HG02763 (cell line): ENCODE results near the gene CFAP141.
A peak's percentile ranks its signal among the peaks of the same experiment; 100 is the strongest.

Experiments
- ATAC-seq: cut with Tn5 transposase; IDR thresholded peaks from one replicate; pipeline ENCODE4 v1.9.1; 2021; ENCODE audit warnings: mild to moderate bottlenecking, moderate library complexity; ENCODE audit not compliant: unreplicated experiment

CFAP141 gene

DNA sequence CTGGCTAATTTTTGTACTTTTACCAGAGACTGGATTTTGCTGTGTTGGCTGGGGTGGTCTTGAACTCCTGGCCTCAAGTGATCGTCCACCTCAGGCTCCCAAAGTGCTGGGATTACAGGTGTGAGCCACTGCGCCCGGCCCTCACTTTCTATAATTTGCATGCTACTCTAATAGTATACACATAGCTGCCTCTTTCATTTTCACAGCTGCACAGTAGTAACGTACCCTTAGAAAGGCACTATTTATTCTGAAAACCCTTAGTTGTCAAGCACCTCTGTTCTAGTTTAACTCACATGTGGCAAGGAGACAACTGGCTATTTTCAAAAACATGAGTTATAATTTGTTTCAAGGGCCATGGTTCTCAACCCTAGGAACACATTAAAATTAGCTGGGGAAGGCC lies 31.5 kb downstream of the CFAP141 start:
- ATAC-seq: no peak

DNA sequence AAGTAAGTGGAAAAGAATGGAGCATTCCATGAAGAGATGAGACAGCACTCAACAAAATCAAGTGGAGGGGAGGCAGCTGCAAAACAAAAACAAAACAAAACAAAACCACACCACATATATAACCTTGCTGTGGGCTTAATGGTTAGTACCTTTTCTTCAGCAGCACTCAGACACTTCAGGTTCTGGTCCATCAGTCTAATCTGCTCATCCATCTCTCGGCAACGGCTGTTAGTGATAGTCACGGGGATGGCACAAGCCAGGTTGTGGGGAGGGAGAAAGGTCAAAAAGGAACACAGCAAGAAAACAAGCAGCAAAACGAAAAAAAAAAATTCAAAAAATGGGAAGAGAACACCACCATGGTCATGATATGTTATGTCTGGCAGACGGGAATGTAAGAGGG lies 34.3 kb downstream of the CFAP141 start:
- ATAC-seq: no peak

DNA sequence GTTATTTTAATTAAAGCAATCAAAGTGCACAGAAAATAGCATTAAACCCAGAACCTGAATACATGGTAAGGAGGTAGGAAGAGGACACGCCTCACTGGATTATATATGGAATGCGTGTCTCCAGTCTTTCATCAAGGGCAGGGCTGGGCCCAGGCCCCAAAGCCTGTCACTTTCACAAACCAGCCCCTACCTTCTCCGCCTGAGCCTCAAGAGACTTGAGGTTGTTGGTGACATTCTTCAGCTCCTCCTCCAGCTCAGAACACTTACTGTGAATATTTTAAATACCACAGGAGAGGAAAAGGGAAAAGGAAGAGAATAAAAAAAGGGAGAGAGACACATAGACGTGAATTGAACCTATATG lies 34.9 kb downstream of the CFAP141 start:
- ATAC-seq: no peak

DNA sequence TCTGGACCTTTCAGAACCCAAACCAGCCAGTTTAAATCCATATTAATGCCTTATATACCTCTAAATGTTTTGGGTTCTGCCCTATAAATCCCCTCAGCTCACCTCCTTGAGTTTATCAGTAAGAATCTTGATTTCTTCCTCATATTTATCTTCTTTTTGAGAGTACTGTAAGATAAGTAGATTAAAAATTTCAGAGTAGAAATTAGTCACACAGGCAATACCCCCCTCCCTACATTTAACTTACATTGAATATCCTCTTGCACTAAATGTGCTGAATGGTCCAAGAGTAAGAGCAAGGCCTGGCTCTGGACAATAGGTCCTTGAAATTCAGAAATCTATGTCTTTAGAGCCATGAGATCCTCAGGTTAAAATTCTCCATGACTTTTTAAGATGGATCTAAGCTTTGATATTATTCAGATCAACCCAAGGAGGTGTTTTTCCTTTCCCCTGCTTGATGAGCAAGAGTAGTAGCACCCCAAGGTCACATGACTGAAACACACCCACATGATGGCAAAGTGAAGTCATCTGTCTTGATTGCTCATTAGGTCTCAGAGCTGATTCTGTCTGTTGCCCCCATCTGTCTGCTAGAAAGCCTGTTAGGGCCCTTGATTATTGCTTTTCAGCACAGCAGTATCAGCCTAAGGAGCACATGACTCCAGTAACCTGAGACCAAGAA lies 35.4 kb downstream of the CFAP141 start:
- no peak for ATAC-seq

DNA sequence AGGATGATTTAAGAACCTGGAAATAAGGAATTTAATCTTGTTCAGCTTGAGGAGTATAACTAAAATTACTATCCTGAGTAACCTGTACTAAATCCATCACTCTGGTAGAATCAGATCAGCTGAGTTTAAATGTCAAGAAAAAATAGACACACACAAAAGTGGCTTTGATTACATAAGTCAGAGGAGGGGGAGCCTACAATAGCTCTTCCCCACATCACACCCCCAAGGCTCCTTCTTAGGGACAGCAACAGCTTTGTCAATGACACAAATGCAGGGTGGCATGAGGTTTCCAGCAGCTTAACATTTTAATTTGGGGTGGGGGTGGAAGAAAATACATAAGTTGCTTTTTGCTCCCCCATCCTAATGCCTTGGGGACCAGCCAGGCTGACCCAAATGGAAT lies 38.7 kb downstream of the CFAP141 start:
- ATAC-seq: no peak

DNA sequence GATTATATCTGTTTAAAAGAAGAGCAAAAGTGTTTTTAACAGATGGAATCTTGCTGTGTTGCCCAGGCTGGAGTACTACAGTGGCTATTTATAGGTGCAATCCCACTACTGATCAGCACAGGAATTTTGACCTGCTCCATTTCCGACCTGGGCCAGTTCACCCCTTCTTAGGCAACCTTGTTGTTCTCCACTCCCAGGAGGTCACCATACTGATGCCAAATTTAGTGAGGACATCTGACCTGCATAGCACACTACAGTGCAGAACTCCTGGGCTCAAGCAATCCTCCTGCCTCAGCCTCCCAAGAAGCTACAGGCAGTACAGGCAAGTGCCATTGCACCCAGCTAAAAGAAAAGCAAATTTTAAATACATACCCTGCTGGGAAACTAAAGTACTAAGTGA lies 39.9 kb downstream of the CFAP141 start:
- ATAC-seq: no peak

DNA sequence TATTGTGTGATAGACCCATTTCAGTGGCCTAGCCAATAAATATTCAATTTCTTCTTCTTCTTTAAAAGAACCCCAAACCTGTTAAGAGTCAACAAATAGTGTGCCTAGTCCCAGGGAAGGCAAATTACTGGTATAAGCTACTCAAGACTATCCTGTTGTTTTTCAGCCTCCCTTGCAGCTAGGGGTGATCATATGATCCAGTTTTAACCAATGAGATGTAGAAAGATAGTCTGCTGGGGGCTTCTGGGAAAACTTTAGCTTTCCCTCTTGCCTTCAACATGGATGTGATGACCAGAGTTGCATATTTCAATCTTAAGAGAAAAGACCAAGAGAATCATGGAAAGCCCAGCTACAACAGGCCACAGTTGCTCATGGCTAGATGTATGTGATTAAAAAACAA lies 46.6 kb downstream of the CFAP141 start:
- ATAC-seq: no peak

DNA sequence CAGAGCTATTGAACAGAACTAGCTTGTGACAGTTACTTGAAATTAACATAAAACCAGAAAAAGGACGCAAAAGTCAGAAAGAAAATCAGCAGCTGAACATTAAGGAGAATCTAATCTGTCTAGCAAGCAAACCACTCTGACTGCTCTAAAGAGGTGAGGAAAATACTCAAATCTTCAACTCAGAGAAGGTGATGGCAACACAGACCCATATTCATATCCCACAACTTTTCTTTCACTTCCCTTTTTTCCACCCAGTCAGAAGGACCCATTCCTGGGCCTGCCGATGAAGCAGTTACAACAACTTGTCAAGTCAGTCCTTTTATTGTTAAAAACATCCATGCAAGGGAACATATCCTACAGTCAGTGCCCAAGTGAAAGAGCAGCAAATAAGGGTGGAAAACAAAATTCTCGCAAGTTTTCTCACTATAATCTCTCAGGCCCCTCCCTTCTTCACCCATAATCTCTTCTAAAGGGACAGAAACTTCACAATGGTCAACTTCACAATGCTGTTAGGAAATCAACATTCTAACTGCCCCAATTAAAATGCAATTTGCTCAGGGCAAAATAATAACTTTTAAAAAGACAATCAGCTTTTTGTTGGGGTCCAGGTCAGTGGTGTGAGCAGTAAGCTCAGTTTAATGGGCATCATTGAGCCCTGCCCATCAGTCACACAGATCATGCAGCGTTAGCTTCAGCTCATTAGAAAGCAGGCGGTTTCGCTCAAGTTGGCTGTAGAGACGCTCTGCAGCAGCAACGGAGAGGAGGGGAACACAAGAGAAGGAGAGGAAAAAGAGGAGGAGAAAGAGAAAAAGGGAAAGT lies 47.6 kb downstream of the CFAP141 start:
- no peak for ATAC-seq

DNA sequence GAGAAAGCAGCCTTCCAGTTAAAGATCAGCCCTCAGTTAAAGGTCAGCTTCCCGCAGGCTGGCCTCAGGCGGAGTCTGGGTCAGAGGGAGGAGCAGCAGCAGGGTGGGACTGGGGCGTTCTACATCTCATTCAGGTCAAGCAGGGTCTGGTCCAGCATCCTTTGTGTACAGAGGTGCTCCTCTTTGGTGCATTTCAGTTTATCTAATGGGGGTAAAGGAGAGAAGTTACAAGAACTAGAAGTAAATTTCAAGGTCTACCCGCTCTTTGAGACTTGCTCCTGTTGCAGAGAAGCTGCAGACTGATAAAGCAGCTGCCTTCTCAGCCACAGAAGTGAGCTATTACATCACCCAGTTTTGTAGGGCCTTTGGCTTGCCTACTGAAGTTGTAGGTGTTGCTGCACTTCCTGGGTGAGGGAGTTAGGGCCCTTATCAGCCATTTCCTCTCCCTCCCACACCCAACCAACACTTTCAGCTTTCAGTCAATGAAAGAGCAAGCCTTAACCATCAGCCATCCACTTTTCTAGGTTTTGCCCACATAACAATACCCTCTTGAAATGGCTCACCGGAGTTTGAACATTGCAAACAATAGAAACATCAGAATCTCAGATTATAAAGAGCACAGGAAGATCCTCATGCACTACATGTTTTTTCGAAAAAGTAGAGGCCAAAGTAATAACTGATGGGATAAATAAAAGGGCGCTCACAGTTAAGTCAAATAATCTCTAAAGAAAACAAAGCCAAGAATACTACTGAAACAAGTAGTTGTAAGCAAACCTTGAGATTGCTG lies 48.4 kb downstream of the CFAP141 start:
- ATAC-seq: peak; percentile 66

DNA sequence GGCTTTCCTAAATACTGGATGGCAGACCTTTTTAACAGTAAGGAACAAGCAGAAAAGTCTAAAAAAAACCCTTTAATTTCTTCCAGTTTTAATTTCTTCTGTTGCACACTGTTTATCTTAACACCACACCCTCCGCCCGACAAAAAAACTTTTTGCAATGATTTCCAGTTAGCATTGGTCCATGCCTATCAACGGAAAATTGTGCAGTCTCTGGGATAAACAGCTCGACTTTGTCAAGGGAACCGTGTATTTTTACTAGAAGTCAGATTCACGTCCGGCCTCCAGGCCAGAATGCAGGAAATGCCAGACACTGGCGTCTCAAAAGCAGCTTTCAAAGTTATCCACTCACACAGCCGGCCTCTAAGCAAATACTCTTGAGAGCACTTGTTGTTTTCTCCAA lies 50.9 kb downstream of the CFAP141 start:
- no peak for ATAC-seq

DNA sequence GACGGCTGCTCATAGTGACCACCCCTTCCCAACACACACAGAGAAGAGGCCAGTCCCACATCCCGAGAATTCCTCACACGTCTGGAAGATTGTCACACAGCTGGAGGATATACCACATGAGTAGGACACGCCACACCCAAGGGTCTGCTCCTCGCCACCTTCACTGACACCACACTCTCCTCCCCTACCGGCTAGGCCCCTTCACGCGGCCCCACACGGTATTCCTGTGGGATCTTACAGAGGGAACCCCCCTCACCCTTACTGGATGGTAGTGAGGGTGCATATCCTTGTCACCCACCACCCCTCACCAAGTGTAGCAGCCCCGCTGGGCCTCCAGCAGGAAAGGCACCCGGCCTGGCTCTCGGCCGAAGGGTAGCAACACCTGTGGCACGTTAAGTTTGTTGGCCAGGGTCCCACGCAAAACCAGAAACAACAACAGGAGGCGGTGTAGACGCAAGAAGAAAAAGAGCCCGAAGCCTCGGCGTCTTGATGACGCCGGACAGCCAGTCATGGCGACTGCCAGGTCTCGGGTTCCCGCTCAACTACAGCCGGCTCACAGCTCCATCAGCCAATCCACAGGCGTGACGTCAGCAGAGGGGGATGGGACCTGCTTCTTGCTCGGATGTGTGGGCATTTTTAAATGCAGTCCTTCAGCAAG lies 51.5 kb downstream of the CFAP141 start, which contains the start of gene NUP210L:
Gene NUP210L, minus strand, starts transcription at position 540 of the 658 bp plus-strand sequence.
- ATAC-seq: no peak

DNA sequence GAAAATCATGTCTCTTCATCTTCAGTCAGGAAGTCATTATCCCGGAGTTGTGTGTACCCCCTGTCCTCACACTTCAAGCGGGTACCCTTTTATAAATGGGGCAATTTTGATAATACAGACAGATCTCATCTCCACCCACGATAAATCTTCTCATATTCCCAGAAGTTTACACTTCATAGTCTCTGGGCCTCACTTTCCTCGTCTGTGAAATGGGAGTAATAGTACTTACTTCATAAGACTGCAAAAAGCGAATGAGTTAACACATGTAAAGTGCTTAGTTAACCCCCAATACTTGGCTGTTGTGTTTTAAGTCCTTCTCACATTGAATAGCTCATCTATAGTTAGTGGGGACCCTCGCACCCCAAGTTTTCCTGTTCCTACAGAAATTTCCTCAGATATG lies 52.1 kb downstream of the CFAP141 start:
- ATAC-seq: no peak

DNA sequence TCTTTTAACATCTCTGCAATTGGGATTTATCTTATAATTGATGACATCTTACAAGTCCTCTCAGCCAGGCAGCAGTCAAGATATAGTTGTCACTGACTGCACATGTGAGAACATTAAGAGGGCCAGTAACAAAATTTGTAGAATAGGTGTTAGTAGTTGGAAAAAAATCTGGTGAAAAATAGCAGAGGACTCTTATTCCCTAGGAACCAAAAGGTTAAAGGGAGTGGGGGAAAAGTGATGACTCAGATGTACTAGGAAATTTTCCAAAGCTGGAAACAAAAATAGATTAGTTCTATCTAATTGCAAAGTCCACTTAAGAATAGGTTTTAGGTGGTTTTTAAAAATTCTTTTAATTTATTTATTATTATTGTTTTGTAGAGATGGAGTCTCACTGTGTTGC lies 54.8 kb downstream of the CFAP141 start:
- no peak for ATAC-seq
